Skeletal muscle satellite cell (primary cell): ENCODE measurements around the gene TUBA3C.

Experiments
- H3K27me3 ChIP-seq: 2 replicates; pipeline ENCODE4 v1.7.0; 2013; ENCODE audit warnings: low read length; ENCODE audit not compliant: control insufficient read depth, insufficient read depth
- H3K36me3 ChIP-seq: 2 replicates; pipeline ENCODE4 v1.7.0; 2013; ENCODE audit warnings: mild to moderate bottlenecking, control low read depth, low read length; ENCODE audit not compliant: insufficient read depth
- H3K4me1 ChIP-seq: 2 replicates; pipeline ENCODE4 v1.7.0; 2013; ENCODE audit warnings: low read length; ENCODE audit not compliant: control insufficient read depth, insufficient read depth
- H3K4me2 ChIP-seq: 2 replicates; pipeline ENCODE4 v1.7.0; 2013; ENCODE audit warnings: mild to moderate bottlenecking, low read length
- H3K4me3 ChIP-seq: 2 replicates; pipeline ENCODE4 v1.7.0; 2013; ENCODE audit warnings: low read length
- H3K9ac ChIP-seq: 2 replicates; pipeline ENCODE4 v1.7.0; 2013; ENCODE audit warnings: mild to moderate bottlenecking, low read depth, low read length, moderate library complexity
- H3K9me3 ChIP-seq: replicated peaks from 2 replicates; pipeline ENCODE4 v1.7.0; 2013; ENCODE audit warnings: mild to moderate bottlenecking, control low read depth, low read length

TUBA3C gene

GRCh38 chr13:19159181-19159580, 22.4 kb downstream of the TUBA3C start:
- Histone ChIP-seq H3K9me3 (peaks cover 21% of the 10 kb centered on the region), H3K27me3 (no peaks in the 10 kb centered on the region), H3K4me2 (no peak overlapping the region), H3K4me3 (no peak overlapping the region), H3K9ac (no peak overlapping the region), H3K36me3 (no peaks in the 10 kb centered on the region), H3K4me1 (no peaks in the 10 kb centered on the region)

- no peak overlapping the region for H3K4me3 ChIP-seq
- no peak overlapping the region for H3K4me2 ChIP-seq
- peaks cover 26% of the 10 kb centered on the region for H3K9me3 ChIP-seq
- H3K36me3 ChIP-seq = no peaks in the 10 kb centered on the region
- no peak overlapping the region for H3K9ac ChIP-seq
- no peaks in the 10 kb centered on the region for H3K4me1 ChIP-seq
- no peaks in the 10 kb centered on the region for H3K27me3 ChIP-seq
These were observed 23.0 kb downstream of the TUBA3C start for GRCh38 chr13:19158526-19159174.

- H3K4me2 ChIP-seq = no peak overlapping the region
- no peaks in the 10 kb centered on the region for H3K27me3 ChIP-seq
- H3K9me3 ChIP-seq = peaks cover 29% of the 10 kb centered on the region
- H3K36me3 ChIP-seq = no peaks in the 10 kb centered on the region
- H3K9ac ChIP-seq = no peak overlapping the region
- H3K4me3 ChIP-seq = no peak overlapping the region
- H3K4me1 ChIP-seq = no peaks in the 10 kb centered on the region
These were observed 23.6 kb downstream of the TUBA3C start for GRCh38 chr13:19158006-19158405.

GRCh38 chr13:19157461-19157860, 24.2 kb downstream of the TUBA3C start:
- H3K36me3 ChIP-seq = no peaks in the 10 kb centered on the region
- H3K4me3 ChIP-seq = no peak overlapping the region
- H3K27me3 ChIP-seq = no peaks in the 10 kb centered on the region
- H3K4me2 ChIP-seq = no peak overlapping the region
- H3K9me3 ChIP-seq = peaks cover 27% of the 10 kb centered on the region
- no peaks in the 10 kb centered on the region for H3K4me1 ChIP-seq
- H3K9ac ChIP-seq = no peak overlapping the region

GRCh38 chr13:19156013-19156825, 25.4 kb downstream of the TUBA3C start:
- peaks cover 30% of the 10 kb centered on the region for H3K9me3 ChIP-seq
- no peak overlapping the region for H3K4me3 ChIP-seq
- no peak overlapping the region for H3K9ac ChIP-seq
- H3K4me1 ChIP-seq = no peaks in the 10 kb centered on the region
- no peaks in the 10 kb centered on the region for H3K36me3 ChIP-seq
- no peaks in the 10 kb centered on the region for H3K27me3 ChIP-seq
- no peak overlapping the region for H3K4me2 ChIP-seq

- no peaks in the 10 kb centered on the region for H3K36me3 ChIP-seq
These were observed 26.2 kb downstream of the TUBA3C start for GRCh38 chr13:19155321-19155861.

GRCh38 chr13:19154843-19155242, 26.8 kb downstream of the TUBA3C start:
- no peak overlapping the region for H3K4me2 ChIP-seq
- no peak overlapping the region for H3K4me3 ChIP-seq
- peaks cover 30% of the 10 kb centered on the region for H3K9me3 ChIP-seq
- H3K36me3 ChIP-seq = no peaks in the 10 kb centered on the region
- H3K4me1 ChIP-seq = no peaks in the 10 kb centered on the region
- no peak overlapping the region for H3K9ac ChIP-seq
- H3K27me3 ChIP-seq = no peaks in the 10 kb centered on the region

More at GRCh38 chr13:19155321-19155861, 26.2 kb downstream of the TUBA3C start:
- no peak overlapping the region for H3K4me3 ChIP-seq
- no peaks in the 10 kb centered on the region for H3K27me3 ChIP-seq
- no peak overlapping the region for H3K9ac ChIP-seq
- no peak overlapping the region for H3K4me2 ChIP-seq
- peaks cover 31% of the 10 kb centered on the region for H3K9me3 ChIP-seq
- H3K4me1 ChIP-seq = no peaks in the 10 kb centered on the region

GRCh38 chr13:19153782-19154450, 27.7 kb downstream of the TUBA3C start:
- peaks cover 27% of the 10 kb centered on the region for H3K9me3 ChIP-seq

GRCh38 chr13:19152403-19152802, 29.2 kb downstream of the TUBA3C start:
- Histone ChIP-seq H3K36me3 (no peaks in the 10 kb centered on the region), H3K27me3 (no peaks in the 10 kb centered on the region), H3K4me1 (no peaks in the 10 kb centered on the region), H3K4me2 (no peak overlapping the region), H3K9me3 (peaks cover 23% of the 10 kb centered on the region), H3K9ac (no peak overlapping the region), H3K4me3 (no peak overlapping the region)

More at GRCh38 chr13:19153782-19154450, 27.7 kb downstream of the TUBA3C start:
- Histone ChIP-seq H3K36me3 (no peaks in the 10 kb centered on the region), H3K4me1 (no peaks in the 10 kb centered on the region), H3K4me2 (no peak overlapping the region), H3K27me3 (no peaks in the 10 kb centered on the region), H3K9ac (no peak overlapping the region), H3K4me3 (no peak overlapping the region)

GRCh38 chr13:19151581-19152263, 29.9 kb downstream of the TUBA3C start:
- no peaks in the 10 kb centered on the region for H3K36me3 ChIP-seq
- H3K9me3 ChIP-seq = peaks cover 23% of the 10 kb centered on the region
- H3K9ac ChIP-seq = no peak overlapping the region
- H3K27me3 ChIP-seq = no peaks in the 10 kb centered on the region
- H3K4me2 ChIP-seq = no peak overlapping the region
- H3K4me1 ChIP-seq = no peaks in the 10 kb centered on the region
- H3K4me3 ChIP-seq = no peak overlapping the region

- Histone ChIP-seq H3K27me3 (no peaks in the 10 kb centered on the region), H3K4me3 (no peak overlapping the region), H3K4me2 (no peak overlapping the region), H3K4me1 (no peaks in the 10 kb centered on the region), H3K9me3 (peaks cover 19% of the 10 kb centered on the region), H3K36me3 (no peaks in the 10 kb centered on the region), H3K9ac (no peak overlapping the region)
These were observed 30.9 kb downstream of the TUBA3C start for GRCh38 chr13:19150712-19151228.
